Stimulated activated naive CD8-positive, alpha-beta T cell treated with anti-CD3 and anti-CD28 coated beads, Interleukin-15, amount 100 ng/mL, for 72 hours (primary cell): Measurements from ENCODE around the gene ZNF385A.

ENCODE experiments used
- ATAC-seq: fragments of 150-1000 bp; cut with Tn5 transposase; 2 replicates; pipeline ENCODE4 v1.10.0; 2021; ENCODE audit warnings: mild to moderate bottlenecking, moderate library complexity
- DNase-seq, 2 donors: peaks; one replicate each; pipeline ENCODE4 v3.0.0; 2021 to 2022
- H3K27ac Mint-ChIP-seq, 2 donors: one replicate each; pipeline ENCODE4 v1.8.0; 2022; ENCODE audit warnings: mild to moderate bottlenecking in 2 of 2, mixed read lengths in 2 of 2, moderate library complexity in 2 of 2
- H3K27me3 Mint-ChIP-seq: one replicate; pipeline ENCODE4 v1.8.0; 2022; ENCODE audit warnings: mixed read lengths
- H3K4me1 Mint-ChIP-seq: one replicate; pipeline ENCODE4 v1.8.0; 2022; ENCODE audit warnings: mild to moderate bottlenecking, mixed read lengths
- H3K4me3 Mint-ChIP-seq, 2 donors: one replicate each; pipeline ENCODE4 v1.8.0; 2022; ENCODE audit warnings: mild to moderate bottlenecking in 2 of 2, mixed read lengths in 2 of 2, moderate library complexity in 1 of 2
- H3K9me3 Mint-ChIP-seq, 2 donors: one replicate each; pipeline ENCODE4 v1.8.0; 2022; ENCODE audit warnings: mixed read lengths in 2 of 2

Gene ZNF385A

DNA sequence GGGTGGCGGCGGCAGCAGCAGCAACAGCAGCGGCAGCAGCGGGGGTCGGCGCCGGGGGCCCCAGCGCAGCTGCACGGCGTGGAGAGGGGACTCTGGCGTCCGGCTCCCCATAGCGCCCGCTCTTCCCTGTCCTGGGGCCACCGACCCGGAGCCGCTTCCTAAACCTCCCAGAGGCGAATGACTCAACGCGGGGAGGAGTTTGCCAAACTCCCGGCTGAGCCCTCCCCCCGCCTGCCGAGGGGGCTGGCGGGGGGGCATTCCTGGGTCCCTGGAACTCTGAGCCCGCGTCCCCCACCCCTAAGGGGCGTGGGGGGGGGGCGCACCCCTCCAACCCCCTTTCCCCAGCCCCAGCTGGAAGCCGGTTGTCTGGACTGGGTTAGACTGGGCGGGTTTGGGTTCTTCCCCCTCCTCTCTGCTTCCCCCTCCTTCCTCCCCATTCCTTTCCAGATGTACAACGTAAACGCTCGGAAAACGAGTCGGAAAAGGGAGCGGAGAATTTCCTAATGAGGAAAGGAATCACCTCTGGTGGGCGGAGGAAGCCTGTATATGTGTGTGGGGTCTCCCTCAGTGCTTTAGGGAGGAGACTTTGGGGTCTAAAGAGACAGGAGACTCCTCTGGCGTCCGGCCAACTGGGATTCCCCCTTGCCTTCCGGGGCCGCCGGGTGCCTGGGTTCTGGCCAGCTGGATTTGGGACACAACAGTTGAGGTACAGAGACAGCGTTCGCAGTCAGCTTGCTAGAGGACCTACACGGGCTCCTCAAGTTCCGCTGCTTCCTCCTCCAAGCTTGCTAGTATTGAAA is 34.8 kb upstream of the ZNF385A start, which contains the start of gene ITGA5:
Gene ITGA5, minus strand, starts transcription at position 179 of the 800 bp plus-strand sequence. Its CDS starts 68 bp downstream, at position 111.
- H3K4me1 Mint-ChIP-seq, result peaks cover 70% of the 10 kb centered on the region
- ATAC-seq (peak; percentile 45), DNase-seq (no peak)
- H3K27ac Mint-ChIP-seq, result peak within 1 kb of the TSS; percentile 91 to 99
- no peaks in the 10 kb centered on the region for H3K9me3 Mint-ChIP-seq
- no peaks in the 10 kb centered on the region for H3K27me3 Mint-ChIP-seq
- peak within 1 kb of the TSS; percentile 86 for H3K4me3 Mint-ChIP-seq

- Mint-ChIP-seq H3K4me3 (peak overlapping the region; percentile 86), H3K27ac (peak overlapping the region; percentile 91 to 99)
- ATAC-seq, result peak; percentile 56
Measured at GRCh38 chr12:54418441-54419087, 34.0 kb upstream of the ZNF385A start.

GRCh38 chr12:54417712-54418440 is 33.3 kb upstream of the ZNF385A start:
- DNase-seq, result no peak
- H3K4me1 Mint-ChIP-seq, result peaks cover 72% of the 10 kb centered on the region

More at GRCh38 chr12:54418441-54419087, 34.0 kb upstream of the ZNF385A start:
- Mint-ChIP-seq H3K9me3 (no peaks in the 10 kb centered on the region), H3K4me1 (peaks cover 72% of the 10 kb centered on the region), H3K27me3 (no peaks in the 10 kb centered on the region)
- no peak for DNase-seq

GRCh38 chr12:54416687-54417603 is 32.4 kb upstream of the ZNF385A start:
- Mint-ChIP-seq H3K27me3 (no peaks in the 10 kb centered on the region), H3K9me3 (no peaks in the 10 kb centered on the region), H3K27ac (peak overlapping the region; percentile 91 to 99), H3K4me3 (peak overlapping the region; percentile 86), H3K4me1 (peaks cover 78% of the 10 kb centered on the region)
- ATAC-seq, result peak; percentile 7
- no peak for DNase-seq

More at GRCh38 chr12:54417712-54418440, 33.3 kb upstream of the ZNF385A start:
- Mint-ChIP-seq H3K27ac (peak overlapping the region; percentile 91 to 99), H3K4me3 (peak overlapping the region; percentile 86), H3K27me3 (no peaks in the 10 kb centered on the region), H3K9me3 (no peaks in the 10 kb centered on the region)
- peak; percentile 22 for ATAC-seq

GRCh38 chr12:54415221-54415929 is 30.8 kb upstream of the ZNF385A start:
- Mint-ChIP-seq H3K9me3 (no peaks in the 10 kb centered on the region), H3K27ac (no peak overlapping the region), H3K4me1 (peaks cover 82% of the 10 kb centered on the region), H3K27me3 (no peaks in the 10 kb centered on the region), H3K4me3 (no peak overlapping the region)
- no peak for DNase-seq
- ATAC-seq, result no peak

- ATAC-seq (peak; percentile 83), DNase-seq (peak in 1 of 2 donors; percentile 61)
- peaks cover 70% of the 10 kb centered on the region for H3K4me1 Mint-ChIP-seq
- peak overlapping the region; percentile 60 to 79 for H3K4me3 Mint-ChIP-seq
- peak overlapping the region; percentile 90 to 94 for H3K27ac Mint-ChIP-seq
- H3K27me3 Mint-ChIP-seq, result no peaks in the 10 kb centered on the region
- H3K9me3 Mint-ChIP-seq, result no peaks in the 10 kb centered on the region
Measured at GRCh38 chr12:54413284-54414190, 29.0 kb upstream of the ZNF385A start.

GRCh38 chr12:54412786-54413185 is 28.3 kb upstream of the ZNF385A start:
- DNase-seq, result no peak
- peak; percentile 9 for ATAC-seq
- Mint-ChIP-seq H3K4me3 (peak overlapping the region; percentile 60 to 79), H3K27ac (peak overlapping the region; percentile 90 to 94), H3K4me1 (peaks cover 73% of the 10 kb centered on the region), H3K27me3 (no peaks in the 10 kb centered on the region), H3K9me3 (no peaks in the 10 kb centered on the region)

DNA sequence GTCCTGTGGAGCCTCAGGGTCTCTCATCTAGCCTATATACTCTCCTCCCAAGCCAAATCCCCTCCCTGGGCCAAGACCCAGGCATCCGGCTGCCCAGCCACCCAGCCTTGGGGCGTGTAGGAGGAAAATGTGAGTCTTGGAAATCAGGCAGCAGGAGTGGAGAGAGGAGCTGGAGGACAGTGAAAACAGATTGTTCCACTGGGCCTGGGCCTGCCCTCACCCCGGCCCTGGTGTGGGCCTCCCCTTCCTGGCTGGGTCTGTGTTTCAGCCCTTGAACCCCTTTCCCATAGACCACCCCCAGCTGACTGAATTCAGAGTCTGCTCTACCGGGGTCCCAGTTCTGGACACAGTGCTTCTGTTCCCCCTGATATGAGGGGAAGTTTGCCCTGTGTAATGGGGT is 27.8 kb upstream of the ZNF385A start:
- no peak for ATAC-seq

DNA sequence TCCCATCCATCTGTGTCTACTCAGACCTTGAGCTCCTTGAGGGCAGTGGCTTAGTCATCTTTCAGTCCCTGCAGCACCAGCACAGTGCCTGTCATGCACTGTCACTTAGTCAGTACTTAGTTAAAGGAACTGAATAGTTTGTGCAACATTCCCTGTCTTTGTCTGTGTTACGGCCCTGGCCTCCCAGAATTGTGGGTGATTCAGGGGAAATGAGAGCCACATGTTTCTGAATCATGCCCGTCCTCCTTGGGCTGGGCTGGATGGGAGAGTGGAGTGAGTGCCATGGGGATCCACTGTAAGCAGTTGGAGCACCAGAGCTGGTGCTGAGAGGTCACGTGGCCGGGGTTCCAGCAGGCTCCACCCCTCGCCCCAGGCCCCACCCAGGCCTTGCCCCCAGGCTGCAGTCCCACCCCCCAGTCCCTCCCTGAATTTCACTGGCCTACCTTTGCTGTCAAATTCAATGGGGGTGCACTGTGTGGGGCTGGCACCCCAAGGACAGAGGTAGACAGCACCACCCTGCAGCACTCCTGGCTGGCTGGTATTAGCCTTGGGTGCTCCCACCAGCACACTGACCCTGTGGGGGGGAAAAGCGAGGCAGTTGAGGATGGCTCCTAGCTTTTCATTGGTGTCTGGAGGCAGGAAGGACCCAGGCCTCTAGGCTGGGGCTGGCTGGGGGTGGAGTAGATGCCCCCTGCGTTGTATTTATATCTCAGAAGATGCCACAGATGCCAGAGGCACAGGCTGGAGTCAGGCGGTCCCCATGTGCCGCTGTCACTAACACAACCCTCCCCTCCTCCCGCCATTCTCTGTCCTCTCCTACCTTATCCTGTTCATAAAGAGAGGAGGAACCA is 27.1 kb upstream of the ZNF385A start:
- peak overlapping the region; percentile 67 to 94 for H3K27ac Mint-ChIP-seq
- DNase-seq (no peak), ATAC-seq (peak; percentile 44)
- no peaks in the 10 kb centered on the region for H3K9me3 Mint-ChIP-seq
- H3K27me3 Mint-ChIP-seq, result no peaks in the 10 kb centered on the region
- peaks cover 62% of the 10 kb centered on the region for H3K4me1 Mint-ChIP-seq
- peak overlapping the region; percentile 21 to 36 for H3K4me3 Mint-ChIP-seq

More for the DNA sequence above, 27.8 kb upstream of the ZNF385A start:
- no peaks in the 10 kb centered on the region for H3K9me3 Mint-ChIP-seq
- no peak for DNase-seq
- peak overlapping the region; percentile 60 to 79 for H3K4me3 Mint-ChIP-seq
- H3K27ac Mint-ChIP-seq, result peak overlapping the region; percentile 90 to 94
- H3K4me1 Mint-ChIP-seq, result peaks cover 69% of the 10 kb centered on the region
- H3K27me3 Mint-ChIP-seq, result no peaks in the 10 kb centered on the region

DNA sequence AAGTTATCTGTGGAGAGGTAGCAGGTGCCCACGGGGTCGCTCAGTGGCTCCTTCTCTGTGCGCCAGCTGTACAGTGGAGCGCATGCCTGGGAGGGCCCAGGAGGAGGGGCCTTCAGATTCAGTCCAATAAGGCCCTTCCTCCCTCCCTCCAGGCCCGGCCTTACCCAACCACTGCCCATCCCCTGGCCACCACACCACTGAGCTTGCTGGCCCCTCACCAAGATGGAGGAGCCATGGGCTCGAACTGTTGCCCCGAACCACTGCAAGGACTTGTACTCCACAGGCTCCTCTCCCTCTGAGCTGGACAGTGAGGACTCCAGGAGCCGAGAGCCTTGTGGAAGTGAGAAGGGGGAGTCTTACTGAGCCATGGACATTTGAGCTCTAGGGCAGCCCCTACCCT is 24.7 kb upstream of the ZNF385A start:
- ATAC-seq (no peak), DNase-seq (no peak)
- H3K27me3 Mint-ChIP-seq, result no peaks in the 10 kb centered on the region
- H3K27ac Mint-ChIP-seq, result no peak overlapping the region
- H3K9me3 Mint-ChIP-seq, result no peaks in the 10 kb centered on the region
- peaks cover 47% of the 10 kb centered on the region for H3K4me1 Mint-ChIP-seq
- no peak overlapping the region for H3K4me3 Mint-ChIP-seq

GRCh38 chr12:54407183-54407905 is 22.8 kb upstream of the ZNF385A start:
- H3K4me1 Mint-ChIP-seq, result peaks cover 30% of the 10 kb centered on the region
- ATAC-seq, result no peak
- H3K4me3 Mint-ChIP-seq, result no peak overlapping the region
- no peaks in the 10 kb centered on the region for H3K27me3 Mint-ChIP-seq
- DNase-seq, result no peak
- peak overlapping the region in 1 of 2 donors; percentile 15 for H3K27ac Mint-ChIP-seq
- no peaks in the 10 kb centered on the region for H3K9me3 Mint-ChIP-seq

DNA sequence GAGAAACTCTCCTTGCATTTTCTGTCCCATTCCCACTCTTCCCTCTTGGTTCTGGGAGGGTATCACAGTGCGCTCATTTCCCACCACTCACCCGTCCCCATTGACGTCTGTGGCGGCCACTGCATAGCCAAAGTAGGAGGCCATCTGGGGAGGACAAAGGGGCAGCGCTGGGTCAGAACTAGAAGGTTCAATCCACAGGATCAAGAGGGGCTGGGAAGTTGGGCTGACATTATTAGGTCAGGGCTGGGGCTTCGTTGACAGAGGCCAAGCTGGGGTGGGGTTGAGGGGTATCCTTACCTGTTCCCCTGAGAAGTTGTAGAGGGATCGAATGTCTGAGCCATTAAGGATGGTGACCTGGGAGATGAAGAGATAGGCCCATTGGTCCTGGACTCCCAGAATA is 21.0 kb upstream of the ZNF385A start:
- no peak overlapping the region for H3K4me3 Mint-ChIP-seq

More for the DNA sequence above, 21.0 kb upstream of the ZNF385A start:
- peaks cover 17% of the 10 kb centered on the region for H3K4me1 Mint-ChIP-seq
- H3K27ac Mint-ChIP-seq, result no peak overlapping the region
- no peak for DNase-seq
- H3K9me3 Mint-ChIP-seq, result no peaks in the 10 kb centered on the region
- no peak for ATAC-seq
- H3K27me3 Mint-ChIP-seq, result no peaks in the 10 kb centered on the region
